ENCODE measurements around the gene CALCA. TPM values are rescaled to one million over a fixed set of nuclear protein-coding genes. Genes with fewer than 3 reads are reported as not detected.

CALCA gene
- total RNA-seq, 1 donor, result not detected

DNA sequence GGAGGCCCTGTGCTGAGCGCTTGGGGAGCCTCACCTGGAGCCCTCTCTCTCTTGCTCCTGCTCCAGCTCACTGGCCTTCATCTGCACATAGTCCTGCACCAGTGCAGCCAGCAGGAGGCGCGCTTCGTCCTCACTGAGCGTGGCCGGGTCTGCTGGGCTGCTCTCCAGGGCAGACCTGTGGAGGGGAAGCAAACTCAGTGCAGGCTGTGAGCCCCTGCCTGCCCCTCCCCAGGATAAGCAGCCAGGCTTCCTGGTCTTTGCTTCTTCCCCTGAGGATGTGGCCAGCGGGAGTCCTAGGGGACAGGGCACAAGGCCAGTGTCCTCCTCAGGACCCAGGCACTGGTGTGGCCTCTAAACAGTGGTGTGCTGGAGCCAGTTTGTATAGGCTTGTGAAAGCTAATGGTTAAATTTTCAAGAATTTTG, 2.2 kb downstream of the CALCA start:
- no peak overlapping the region for H3K4me3 ChIP-seq (ENCODE audit: low read depth, low read length)
- TF ChIP-seq CTCF (IDR thresholded peaks at IDR 0.05; ENCODE audit: insufficient read depth, low read length), result peak; percentile 61
- peak; percentile 11 for DNase-seq (ENCODE audit: low read depth)

DNA sequence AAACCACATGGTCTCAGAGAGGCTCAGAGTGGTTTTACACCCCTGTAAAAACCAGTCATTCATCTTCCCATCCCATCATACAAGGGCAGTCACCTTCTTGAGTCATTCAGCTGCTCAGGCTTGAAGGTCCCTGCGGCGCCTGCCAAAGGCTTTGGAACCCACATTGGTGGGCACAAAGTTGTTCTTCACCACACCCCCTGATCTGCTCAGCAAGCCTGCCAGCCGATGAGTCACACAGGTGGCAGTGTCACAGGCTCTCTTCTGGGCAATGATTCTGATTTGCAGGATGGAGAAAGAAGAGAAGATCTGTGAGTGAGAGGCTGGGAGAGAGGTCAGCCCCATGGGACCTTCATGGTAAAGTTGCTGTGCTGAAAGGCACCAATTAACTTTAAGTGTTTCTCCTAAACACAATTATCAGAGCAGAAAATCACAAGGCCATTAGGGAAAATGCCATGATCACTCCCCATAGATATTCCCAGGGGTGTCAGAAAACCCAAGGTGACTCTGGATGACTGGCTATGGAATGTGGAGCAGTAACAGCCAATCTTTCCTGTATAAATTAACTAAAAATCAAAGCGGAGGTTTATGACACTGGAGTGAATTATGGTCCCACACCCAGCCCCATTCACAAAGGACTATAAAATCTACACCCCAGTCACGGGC, 4.4 kb downstream of the CALCA start:
- no peak overlapping the region for H3K4me3 ChIP-seq (ENCODE audit: low read depth, low read length)
- TF ChIP-seq CTCF (IDR thresholded peaks at IDR 0.05; ENCODE audit: insufficient read depth, low read length), result no peak
- DNase-seq (ENCODE audit: low read depth), result no peak

DNA sequence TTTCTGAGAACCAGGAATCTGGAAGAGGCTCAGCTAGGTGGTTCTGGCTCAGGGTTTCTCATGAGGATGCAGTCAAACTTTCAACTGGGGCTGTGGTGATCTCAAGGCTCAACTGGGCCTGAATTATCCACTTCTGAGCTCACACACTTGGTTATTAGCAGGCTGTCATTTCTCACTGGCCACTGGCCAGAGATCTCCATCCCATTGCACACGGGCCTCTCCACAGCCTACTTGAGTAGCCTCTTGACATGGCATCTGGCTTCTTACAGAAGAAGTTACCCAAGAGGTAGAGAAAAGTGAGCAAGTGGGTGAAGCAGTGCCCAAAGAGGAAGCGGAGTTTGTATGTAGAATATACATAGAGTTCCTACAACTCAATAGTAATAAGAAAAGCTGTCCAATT, 16.0 kb downstream of the CALCA start:
- no peak for DNase-seq (ENCODE audit: low read depth)
- no peak overlapping the region for H3K4me3 ChIP-seq (ENCODE audit: low read depth, low read length)
- no peak for TF ChIP-seq CTCF (IDR thresholded peaks at IDR 0.05; ENCODE audit: insufficient read depth, low read length)

DNA sequence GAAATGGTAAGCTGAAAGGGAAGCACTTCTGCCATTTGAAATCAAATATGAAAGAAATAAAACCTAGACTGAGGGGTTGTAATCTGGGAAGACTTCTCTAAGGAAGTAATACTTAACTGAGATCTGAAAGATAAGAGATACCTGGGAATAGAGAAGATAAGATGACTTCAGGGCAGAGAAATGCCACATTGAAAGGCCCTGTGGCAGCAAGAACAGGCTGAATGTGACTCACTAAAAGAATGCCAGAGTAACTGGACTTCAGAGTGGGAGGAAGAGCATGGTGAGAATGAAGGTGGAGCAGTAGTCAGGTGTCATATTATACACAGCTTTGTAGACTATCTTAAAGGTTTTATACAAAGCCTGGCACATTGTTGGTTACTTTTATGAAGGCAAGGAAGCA, 17.6 kb downstream of the CALCA start:
- TF ChIP-seq CTCF (IDR thresholded peaks at IDR 0.05; ENCODE audit: insufficient read depth, low read length), result no peak
- no peak for DNase-seq (ENCODE audit: low read depth)
- H3K4me3 ChIP-seq (ENCODE audit: low read depth, low read length), result no peak overlapping the region

DNA sequence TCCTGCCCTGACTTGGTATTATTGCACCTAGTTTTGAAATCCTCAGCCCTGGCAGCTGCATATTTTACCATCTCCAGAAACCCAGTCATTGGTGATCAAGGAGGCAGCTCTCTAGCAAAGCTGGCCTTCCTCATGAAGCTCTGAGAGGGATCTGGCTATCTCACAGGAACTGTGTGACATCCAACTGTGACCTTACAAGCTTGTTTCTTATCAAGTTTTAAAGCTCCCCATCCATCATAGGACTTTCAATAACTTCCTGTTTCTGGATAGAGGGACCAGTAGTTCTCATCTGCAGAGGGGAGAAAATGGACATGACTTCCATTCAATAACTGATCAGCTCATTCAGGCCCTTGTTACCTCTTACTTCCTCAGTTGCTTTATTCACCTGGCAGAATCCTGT, 18.2 kb downstream of the CALCA start:
- no peak for TF ChIP-seq CTCF (IDR thresholded peaks at IDR 0.05; ENCODE audit: insufficient read depth, low read length)
- no peak overlapping the region for H3K4me3 ChIP-seq (ENCODE audit: low read depth, low read length)
- DNase-seq (ENCODE audit: low read depth), result no peak

DNA sequence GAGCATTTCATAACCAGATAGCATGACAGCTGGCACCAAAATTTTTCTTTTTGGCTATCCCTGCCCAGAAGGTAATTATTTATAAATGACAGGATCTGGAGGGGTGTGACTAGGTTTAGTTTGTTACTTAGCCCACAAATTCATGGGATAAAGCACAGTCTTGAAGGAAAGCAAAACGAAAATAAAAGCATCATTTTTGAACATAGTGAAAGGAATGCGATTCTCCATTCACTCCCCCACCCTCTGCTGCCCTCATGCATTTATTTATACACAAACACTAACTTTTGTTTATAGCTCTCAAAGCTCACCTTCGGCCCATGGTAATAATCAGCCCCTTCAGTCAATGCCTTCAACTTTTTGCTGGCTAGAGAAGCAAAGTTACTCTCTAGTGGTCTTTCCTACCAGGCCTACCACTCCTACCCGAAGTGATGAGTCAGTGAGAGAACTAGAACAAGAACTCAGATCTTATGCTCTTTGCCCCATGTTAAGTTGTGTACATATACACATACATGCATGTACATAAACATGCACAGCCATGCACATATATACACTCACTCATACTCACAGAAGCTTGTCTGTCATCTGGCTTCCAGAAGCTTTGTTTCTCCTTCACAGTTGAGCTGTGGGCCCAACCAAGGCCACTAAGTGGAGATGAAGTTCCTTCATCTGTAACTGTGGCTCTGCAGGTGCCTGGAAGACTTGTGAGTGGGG, 22.6 kb downstream of the CALCA start:
- no peak overlapping the region for H3K4me3 ChIP-seq (ENCODE audit: low read depth, low read length)
- no peak for DNase-seq (ENCODE audit: low read depth)
- TF ChIP-seq CTCF (IDR thresholded peaks at IDR 0.05; ENCODE audit: insufficient read depth, low read length), result no peak
